CD4-positive, alpha-beta T cell (primary cell): ENCODE measurements around the gene TCF7L2. TPM values are rescaled to one million over a fixed set of nuclear protein-coding genes. Genes with fewer than 3 reads are reported as not detected.

Experiments
- ATAC-seq: fragments of 200-7000 bp; cut with Tn5 transposase; one replicate; pipeline ENCODE4 v1.10.0; 2022; ENCODE audit warnings: mild to moderate bottlenecking; ENCODE audit not compliant: poor library complexity
- CTCF ChIA-PET: fragments of 350-600 bp; sonication (Branson Sonifier 250); formaldehyde crosslinking; loops from one replicate; lab custom pipeline; 2021; ENCODE audit warnings: antibody characterized with exemption, inconsistent platforms; lab: Charles Lee
- POLR2A ChIA-PET: fragments of 350-600 bp; sonication (Branson Sonifier 250); formaldehyde crosslinking; loops from one replicate; lab custom pipeline; 2021; ENCODE audit warnings: antibody characterized with exemption, inconsistent platforms; lab: Charles Lee
- DNase-seq, 14 experiments: peaks; one replicate each; pipeline ENCODE4 v3.0.0-alpha.2; 2013 to 2020; ENCODE audit warnings: mixed read lengths in 2 of 14
- H3K27ac ChIP-seq, 2 donors: one replicate each; pipeline versions ENCODE4 v1.5.1 to v1.7.0; 2013; ENCODE audit warnings: low read length in 2 of 2, low read depth in 1 of 2, mild to moderate bottlenecking in 1 of 2
- H3K27me3 ChIP-seq, 2 experiments: 1 replicate in 1 of 2; 2 replicates in 1 of 2; pipeline versions ENCODE4 v1.6.1 to v1.7.0; 2013; ENCODE audit warnings: low read length in 2 of 2, control low read depth in 1 of 2, mild to moderate bottlenecking in 1 of 2, moderate library complexity in 1 of 2; ENCODE audit not compliant: insufficient read depth in 2 of 2, control insufficient read depth in 1 of 2
- H3K36me3 ChIP-seq: one replicate; pipeline ENCODE4 v1.6.1; 2013; ENCODE audit warnings: low read length, control low read depth; ENCODE audit not compliant: insufficient read depth
- H3K4me1 ChIP-seq: one replicate; pipeline ENCODE4 v1.6.1; 2013; ENCODE audit warnings: low read length, control low read depth; ENCODE audit not compliant: insufficient read depth
- H3K4me3 ChIP-seq: one replicate; pipeline ENCODE4 v1.5.1; 2013; ENCODE audit warnings: mild to moderate bottlenecking, low read length, moderate library complexity
- H3K9me3 ChIP-seq, 2 experiments: 1 replicate in 1 of 2; 2 replicates in 1 of 2; pipeline versions ENCODE4 v1.6.1 to v1.7.0; 2013; ENCODE audit warnings: low read length in 2 of 2, mild to moderate bottlenecking in 2 of 2, control low read depth in 1 of 2, moderate library complexity in 1 of 2; ENCODE audit not compliant: control insufficient read depth in 1 of 2, insufficient read depth in 1 of 2
- H3K27ac Mint-ChIP-seq: one replicate; pipeline ENCODE4 v1.8.0; 2020; ENCODE audit warnings: mixed read lengths
- H3K27me3 Mint-ChIP-seq: one replicate; pipeline ENCODE4 v1.8.0; 2021; ENCODE audit warnings: mixed read lengths
- H3K36me3 Mint-ChIP-seq: one replicate; pipeline ENCODE4 v1.8.0; 2021; ENCODE audit warnings: low read depth, mixed read lengths
- H3K4me1 Mint-ChIP-seq: one replicate; pipeline ENCODE4 v1.8.0; 2021; ENCODE audit warnings: low read depth, mixed read lengths
- H3K4me3 Mint-ChIP-seq: one replicate; pipeline ENCODE4 v1.8.0; 2020; ENCODE audit warnings: mild to moderate bottlenecking, mixed read lengths
- H3K9me3 Mint-ChIP-seq: one replicate; pipeline ENCODE4 v1.8.0; 2020; ENCODE audit warnings: mixed read lengths
- CTCF ChIP-seq: fragments of 200-600 bp; IDR thresholded peaks from one replicate; pipeline ENCODE4 v1.8.0; 2022; ENCODE audit warnings: antibody characterized with exemption, mild to moderate bottlenecking
- intact Hi-C, 2 experiments: fragments of 100-400 bp; cut with DNase I in 1 of 2; cut with micrococcal nuclease in 1 of 2; formaldehyde crosslinking; loops; one replicate each; pipeline versions ENCODE4 v1.15.1 to v1.9.0; 2023 to 2025; cut with DNase I, micrococcal nuclease
- total RNA-seq, 174 experiments: library from RNA in 2 of 174; stranded (reverse) in 2 of 174; gene quantifications; one replicate each; pipeline ENCODE4 v1.2.3 and lab custom pipeline; 2021 to 2026

Gene TCF7L2
- total RNA-seq, 2 experiments from 2014 or later: 4.2 to 4.4 TPM

GRCh38 chr10:113125612-113126011 is 175.6 kb downstream of the TCF7L2 start:
- CTCF ChIA-PET: no interaction called here
- peaks cover 8 to 25% of the 10 kb centered on the region in 2 experiments for H3K27me3 ChIP-seq
- H3K9me3 Mint-ChIP-seq: no peaks in the 10 kb centered on the region

GRCh38 chr10:113126229-113127201 is 176.5 kb downstream of the TCF7L2 start:
- peaks cover 67% of the 10 kb centered on the region for H3K27me3 Mint-ChIP-seq
- ATAC-seq (peak; percentile 80), DNase-seq (peak in 13 of 14 experiments; percentile 5 to 73 (median 24))
- H3K4me3 Mint-ChIP-seq: peak overlapping the region; percentile 26
- H3K9me3 Mint-ChIP-seq: no peaks in the 10 kb centered on the region
- CTCF ChIA-PET: interaction anchor here (1.4 kb wide), 1 partner anchor 29 kb away, joined by 3 read pairs; no protein-coding TSS in a partner anchor
- H3K4me1 Mint-ChIP-seq: peaks cover 4% of the 10 kb centered on the region
- no peak for TF ChIP-seq CTCF
- Histone ChIP-seq H3K4me3 (no peak overlapping the region), H3K27ac (no peak overlapping the region), H3K36me3 (no peaks in the 10 kb centered on the region), H3K9me3 (no peaks in the 10 kb centered on the region), H3K27me3 (peaks cover 8 to 25% of the 10 kb centered on the region in 2 experiments), H3K4me1 (no peaks in the 10 kb centered on the region)
- intact Hi-C loops: loop anchor here (2.0 to 10.0 kb wide), 3 partner anchors 258 to 406 kb away; no protein-coding TSS in a partner anchor
- POLR2A ChIA-PET: no interaction called here
- no peaks in the 10 kb centered on the region for H3K36me3 Mint-ChIP-seq
- H3K27ac Mint-ChIP-seq: no peak overlapping the region

More at GRCh38 chr10:113125612-113126011, 175.6 kb downstream of the TCF7L2 start:
- no peak overlapping the region for H3K4me3 Mint-ChIP-seq
- H3K4me1 ChIP-seq: no peaks in the 10 kb centered on the region
- no peaks in the 10 kb centered on the region for H3K9me3 ChIP-seq
- ATAC-seq (no peak), DNase-seq (no peak)
- H3K27ac ChIP-seq: no peak overlapping the region
- no peak overlapping the region for H3K27ac Mint-ChIP-seq
- no peak overlapping the region for H3K4me3 ChIP-seq
- peaks cover 4% of the 10 kb centered on the region for H3K4me1 Mint-ChIP-seq
- POLR2A ChIA-PET: no interaction called here
- H3K27me3 Mint-ChIP-seq: peaks cover 67% of the 10 kb centered on the region
- TF ChIP-seq CTCF: no peak
- no peaks in the 10 kb centered on the region for H3K36me3 Mint-ChIP-seq
- intact Hi-C loops: loop anchor here (2.0 to 10.0 kb wide), 3 partner anchors 259 to 405 kb away; no protein-coding TSS in a partner anchor
- no peaks in the 10 kb centered on the region for H3K36me3 ChIP-seq

GRCh38 chr10:113127261-113127900 is 177.3 kb downstream of the TCF7L2 start:
- H3K9me3 ChIP-seq: no peaks in the 10 kb centered on the region
- Mint-ChIP-seq H3K36me3 (no peaks in the 10 kb centered on the region), H3K4me3 (no peak overlapping the region), H3K9me3 (no peaks in the 10 kb centered on the region), H3K4me1 (peaks cover 4% of the 10 kb centered on the region), H3K27me3 (peaks cover 65% of the 10 kb centered on the region), H3K27ac (no peak overlapping the region)
- H3K27ac ChIP-seq: no peak overlapping the region
- no peak overlapping the region for H3K4me3 ChIP-seq
- peaks cover 8 to 25% of the 10 kb centered on the region in 2 experiments for H3K27me3 ChIP-seq
- H3K4me1 ChIP-seq: no peaks in the 10 kb centered on the region
- ATAC-seq (no peak), DNase-seq (no peak)
- ChIA-PET CTCF (interaction anchor here (1.4 kb wide), 1 partner anchor 28 kb away, joined by 3 read pairs; no protein-coding TSS in a partner anchor), POLR2A (no interaction called here)
- TF ChIP-seq CTCF: no peak
- intact Hi-C loops: loop anchor here (2.0 to 10.0 kb wide), 3 partner anchors 257 to 407 kb away; no protein-coding TSS in a partner anchor
- no peaks in the 10 kb centered on the region for H3K36me3 ChIP-seq
